NCI-H2029 (cell line): ENCODE results near the gene ZNF318.

ENCODE experiments used
- DNase-seq: peaks from one replicate; lab custom pipeline; 2025; lab: John Stamatoyannopoulos, UW

ZNF318 gene

GRCh38 chr6:43299338-43300293 is 69.8 kb downstream of the ZNF318 start:
- DNase-seq: no peak

- DNase-seq: no peak
Measured at GRCh38 chr6:43298565-43299337, 70.7 kb downstream of the ZNF318 start.

- no peak for DNase-seq
Measured at GRCh38 chr6:43297644-43298564, 71.5 kb downstream of the ZNF318 start, which contains the start of gene SLC22A7. SLC22A7 (plus strand) TSS chr6:43298260; CDS start chr6:43298359, 99 bp downstream.

- DNase-seq: no peak
Measured at GRCh38 chr6:43296780-43297497, 72.5 kb downstream of the ZNF318 start.

GRCh38 chr6:43295456-43295855 is 74.0 kb downstream of the ZNF318 start:
- DNase-seq: no peak

- DNase-seq: no peak
Measured at GRCh38 chr6:43294536-43294935, 74.9 kb downstream of the ZNF318 start.

GRCh38 chr6:43293698-43294097 is 75.7 kb downstream of the ZNF318 start:
- DNase-seq: no peak

GRCh38 chr6:43292763-43293318 is 76.6 kb downstream of the ZNF318 start:
- DNase-seq: no peak

- DNase-seq: no peak
Measured at GRCh38 chr6:43292341-43292740, 77.1 kb downstream of the ZNF318 start.

- no peak for DNase-seq
Measured at GRCh38 chr6:43291708-43292107, 77.7 kb downstream of the ZNF318 start.

GRCh38 chr6:43290905-43291355 is 78.5 kb downstream of the ZNF318 start:
- no peak for DNase-seq

- no peak for DNase-seq
Measured at GRCh38 chr6:43290339-43290904, 79.0 kb downstream of the ZNF318 start.

GRCh38 chr6:43287717-43288679 is 81.4 kb downstream of the ZNF318 start:
- no peak for DNase-seq

- no peak for DNase-seq
Measured at GRCh38 chr6:43286980-43287716, 82.3 kb downstream of the ZNF318 start.

GRCh38 chr6:43286456-43286979 is 82.9 kb downstream of the ZNF318 start:
- DNase-seq: no peak
